HCT116 (cell line): ENCODE measurements around the gene KRT12. TPM values are rescaled to one million over a fixed set of nuclear protein-coding genes. Genes with fewer than 3 reads are reported as not detected.

ENCODE experiments used
- ATAC-seq: fragments of 200-7000 bp; cut with Tn5 transposase; 2 replicates; pipeline ENCODE4 v1.9.1; 2020; ENCODE audit warnings: mild to moderate bottlenecking, moderate library complexity
- BruUV-seq: library from RNA; stranded (reverse); fragments of 400-500 nt; replicated peaks from 2 replicates; lab custom pipeline; 2021; lab: Mats Ljungman, UMichigan
- CTCF ChIA-PET: fragments of 300-600 bp; sonication (Branson Sonifier 250); formaldehyde crosslinking; loops from one replicate; lab custom pipeline; 2021; ENCODE audit warnings: antibody characterized with exemption; lab: Charles Lee
- POLR2A ChIA-PET: fragments of 300-600, 350-600 bp; sonication (Branson Sonifier 250); formaldehyde crosslinking; loops from one replicate; lab custom pipeline; 2021; ENCODE audit warnings: antibody characterized with exemption; lab: Charles Lee
- RAD21 ChIA-PET, 2 experiments: fragments of 300-600 bp; sonication (Branson Sonifier 250); formaldehyde crosslinking; loops; one replicate each; lab custom pipeline; 2023; ENCODE audit warnings: low total read pairs in 2 of 2; ENCODE audit not compliant: uncharacterized antibody in 2 of 2, unreplicated experiment in 2 of 2, low non-redundant PET in 1 of 2; lab: Charles Lee
- DNase-seq: peaks from one replicate; pipeline ENCODE4 v3.0.0-alpha.2; 2010; ENCODE audit warnings: low read depth, low spot score
- H2AFZ ChIP-seq: fragments of 200-600 bp; shearing (Covaris generic), sonication (generic); 2 replicates; pipeline ENCODE4 v1.6.1; 2017; ENCODE audit warnings: low read depth, mixed run types, mixed read lengths, antibody characterized with exemption, low read length; ENCODE audit not compliant: poor library complexity, severe bottlenecking
- H3K27ac ChIP-seq: 2 replicates; pipeline ENCODE4 v1.5.1; 2012; ENCODE audit warnings: low read depth, low read length
- H3K27me3 ChIP-seq: fragments of 200-600 bp; sonication (generic); 2 replicates; pipeline ENCODE4 v1.6.1; 2016; ENCODE audit warnings: mixed run types, low read length, mixed read lengths; ENCODE audit not compliant: insufficient read depth
- H3K36me3 ChIP-seq, 2 experiments: fragments of 200-500 bp in 1 of 2; fragments of 200-600 bp in 1 of 2; sonication (Bioruptor generic) in 1 of 2; sonication (generic) in 1 of 2; 2 replicates each; pipeline versions ENCODE4 v1.5.1 to v1.6.1; 2014 to 2016; ENCODE audit warnings: low read length in 2 of 2, inconsistent platforms in 1 of 2, mixed read lengths in 1 of 2, mixed run types in 1 of 2; ENCODE audit not compliant: insufficient read depth in 2 of 2, control insufficient read depth in 1 of 2
- H3K4me1 ChIP-seq, 2 experiments: fragments of 200-600 bp in 1 of 2; sonication (generic) in 1 of 2; 2 replicates each; pipeline versions ENCODE4 v1.5.1 to v1.6.1; 2012 to 2017; ENCODE audit warnings: low read length in 2 of 2, inconsistent platforms in 1 of 2, mild to moderate bottlenecking in 1 of 2, mixed read lengths in 1 of 2, mixed run types in 1 of 2, moderate library complexity in 1 of 2; ENCODE audit not compliant: insufficient read depth in 2 of 2, control insufficient read depth in 1 of 2
- H3K4me2 ChIP-seq: fragments of 200-600 bp; sonication (generic); 2 replicates; pipeline ENCODE4 v1.6.1; 2017; ENCODE audit warnings: mixed run types, low read length, mixed read lengths
- H3K4me3 ChIP-seq, 2 experiments: fragments of 200-600 bp in 1 of 2; sonication (generic) in 1 of 2; replicated peaks in 1 of 2; 2 replicates each; pipeline ENCODE4 v1.5.1; 2011 to 2016; ENCODE audit warnings: low read length in 2 of 2, control low read depth in 1 of 2, low read depth in 1 of 2, mild to moderate bottlenecking in 1 of 2, mixed read lengths in 1 of 2, mixed run types in 1 of 2
- H3K79me2 ChIP-seq: fragments of 200-600 bp; sonication (generic); 2 replicates; pipeline ENCODE4 v1.6.1; 2017; ENCODE audit warnings: mild to moderate bottlenecking, mixed run types, low read length, moderate library complexity, mixed read lengths; ENCODE audit not compliant: insufficient read depth
- H3K9ac ChIP-seq: fragments of 200-600 bp; sonication (generic); 2 replicates; pipeline ENCODE4 v1.6.1; 2016; ENCODE audit warnings: low read length, mixed read lengths
- H3K9me2 ChIP-seq: fragments of 200-600 bp; sonication (generic), shearing (Covaris generic); 2 replicates; pipeline ENCODE4 v1.6.1; 2017; ENCODE audit warnings: mixed run types, mild to moderate bottlenecking, moderate library complexity; ENCODE audit not compliant: insufficient read depth
- H3K9me3 ChIP-seq, 2 experiments: fragments of 200-500 bp in 1 of 2; fragments of 200-600 bp in 1 of 2; sonication (Bioruptor generic) in 1 of 2; sonication (generic) in 1 of 2; 2 replicates each; pipeline ENCODE4 v1.6.1; 2014 to 2017; ENCODE audit warnings: low read length in 2 of 2, mixed read lengths in 2 of 2, inconsistent platforms in 1 of 2, low read depth in 1 of 2, mild to moderate bottlenecking in 1 of 2, mixed run types in 1 of 2, moderate library complexity in 1 of 2; ENCODE audit not compliant: control insufficient read depth in 1 of 2, insufficient read depth in 1 of 2
- H4K20me1 ChIP-seq: fragments of 200-600 bp; sonication (generic), shearing (Covaris generic); 2 replicates; pipeline ENCODE4 v1.6.1; 2017; ENCODE audit warnings: mixed run types, mild to moderate bottlenecking, moderate library complexity; ENCODE audit not compliant: insufficient read depth
- CBX3 ChIP-seq: IDR thresholded peaks from 2 replicates; pipeline ENCODE4 v1.6.1; 2012; ENCODE audit warnings: low read depth
- CEBPB ChIP-seq: IDR thresholded peaks from 2 replicates; pipeline ENCODE4 v1.6.1; 2012; ENCODE audit warnings: low read depth
- EGR1 ChIP-seq: IDR thresholded peaks from 2 replicates; pipeline ENCODE4 v1.6.1; 2012; ENCODE audit warnings: low read depth
- ELF1 ChIP-seq: IDR thresholded peaks from 2 replicates; pipeline ENCODE4 v1.6.1; 2012; ENCODE audit warnings: low read depth, borderline replicate concordance
- EZH2 ChIP-seq: fragments of 200-600 bp; sonication (generic); IDR thresholded peaks from 2 replicates; pipeline ENCODE4 v1.6.1; 2017; ENCODE audit warnings: antibody characterized with exemption, mixed run types
- FOSL1 ChIP-seq: IDR thresholded peaks from 2 replicates; pipeline ENCODE4 v1.6.1; 2012; ENCODE audit warnings: low read depth
- JUND ChIP-seq: IDR thresholded peaks from 2 replicates; pipeline ENCODE4 v1.6.1; 2012
- POLR2A ChIP-seq: IDR thresholded peaks from 2 replicates; pipeline ENCODE4 v1.7.0; 2011; ENCODE audit warnings: borderline replicate concordance; ENCODE audit not compliant: insufficient read depth, insufficient read length; ENCODE audit errors: extremely low read depth
- POLR2AphosphoS5 ChIP-seq: IDR thresholded peaks from 2 replicates; pipeline ENCODE4 v1.6.1; 2011; ENCODE audit warnings: mild to moderate bottlenecking, low read depth, low read length, moderate library complexity
- RAD21 ChIP-seq: IDR thresholded peaks from 2 replicates; pipeline ENCODE4 v1.6.1; 2012; ENCODE audit warnings: low read depth, mild to moderate bottlenecking
- SIN3A ChIP-seq: IDR thresholded peaks from 2 replicates; pipeline ENCODE4 v1.6.1; 2012; ENCODE audit warnings: low read depth
- SP1 ChIP-seq: IDR thresholded peaks from 2 replicates; pipeline ENCODE4 v1.6.1; 2012; ENCODE audit warnings: low read depth
- SRF ChIP-seq: IDR thresholded peaks from 2 replicates; pipeline ENCODE4 v1.6.1; 2012; ENCODE audit warnings: low read depth
- YY1 ChIP-seq: IDR thresholded peaks from 2 replicates; pipeline ENCODE4 v1.6.1; 2011; ENCODE audit warnings: low read length, low read depth, moderate library complexity, mild to moderate bottlenecking; ENCODE audit not compliant: insufficient replicate concordance; ENCODE audit errors: extremely low read depth
- ZNF274 ChIP-seq: fragments of 200-500 bp; sonication (Bioruptor generic); IDR thresholded peaks from 2 replicates; pipeline ENCODE4 v1.6.1; 2014; ENCODE audit warnings: mild to moderate bottlenecking, low read depth, low read length, inconsistent platforms
- intact Hi-C: fragments of 100-400 bp; cut with micrococcal nuclease; formaldehyde crosslinking; loops from 2 replicates; pipeline ENCODE4 v1.10.0; 2022
- total RNA-seq: library from RNA; stranded (reverse); gene quantifications from one replicate; pipeline ENCODE4 v1.2.1, GENCODE V29; 2021; ENCODE audit not compliant: unreplicated experiment
- TF ChIP-seq, protein P1 (sequence below), 3 experiments: fragments of 200-600 bp in 1 of 3; sonication (generic) in 1 of 3; IDR thresholded peaks in 2 of 3; conservative IDR thresholded peaks in 1 of 3; 2 replicates each; pipeline ENCODE4 v1.5.1; 2012 to 2017; ENCODE audit warnings: low read depth in 2 of 3, low read length in 2 of 3, antibody characterized with exemption in 1 of 3, borderline replicate concordance in 1 of 3, control low read depth in 1 of 3, mild to moderate bottlenecking in 1 of 3, mixed read lengths in 1 of 3, mixed run types in 1 of 3, moderate library complexity in 1 of 3; ENCODE audit not compliant: insufficient read depth in 1 of 3
- TF ChIP-seq, protein P2 (sequence below): IDR thresholded peaks from 2 replicates; pipeline ENCODE4 v1.6.1; 2012
- TF ChIP-seq, protein P3 (sequence below): IDR thresholded peaks from 2 replicates; pipeline ENCODE4 v1.6.1; 2012

KRT12 gene
- total RNA-seq, 1 experiment from 2014 or later = not detected

DNA sequence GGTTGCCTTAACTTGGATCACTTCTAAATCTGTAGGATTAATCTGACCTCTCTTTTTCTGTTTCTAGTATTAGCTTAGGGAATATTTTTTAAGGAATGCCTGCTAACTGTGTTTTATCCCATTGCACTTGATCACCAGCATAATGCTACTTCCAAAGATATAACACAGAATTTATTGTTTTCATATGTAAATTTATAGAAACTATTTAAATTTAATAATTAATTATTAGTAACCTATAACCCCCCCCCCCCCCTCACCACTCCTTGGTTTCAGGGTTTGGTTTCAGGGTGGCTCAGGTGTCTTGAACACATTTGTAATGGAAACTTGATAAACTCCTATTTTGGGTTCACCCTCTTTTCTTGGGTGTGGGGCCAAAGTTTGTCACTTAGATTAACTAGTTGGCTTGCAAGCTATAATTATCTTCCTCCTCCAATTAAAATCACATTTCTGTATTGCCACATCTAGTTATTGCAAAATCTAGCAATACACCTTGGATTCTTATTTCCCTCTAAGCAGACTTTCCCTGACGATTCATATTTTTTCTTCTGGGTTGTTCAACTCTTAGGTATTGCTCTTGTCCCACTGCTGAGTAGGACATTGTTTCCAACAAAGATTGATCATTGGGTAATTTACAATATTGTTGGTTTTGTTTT, 18.3 kb downstream of the KRT12 start:
- Histone ChIP-seq H3K79me2 (no peaks in the 10 kb centered on the region), H3K4me3 (no peak overlapping the region), H4K20me1 (no peaks in the 10 kb centered on the region), H3K4me2 (no peak overlapping the region), H2AFZ (no peak overlapping the region), H3K9me3 (no peaks in the 10 kb centered on the region), H3K9me2 (no peaks in the 10 kb centered on the region)
- ChIA-PET RAD21 (no interaction called here), POLR2A (no interaction called here)
- no peak for TF ChIP-seq SP1
- TF ChIP-seq POLR2AphosphoS5 = no peak
- TF ChIP-seq, protein P1, sequence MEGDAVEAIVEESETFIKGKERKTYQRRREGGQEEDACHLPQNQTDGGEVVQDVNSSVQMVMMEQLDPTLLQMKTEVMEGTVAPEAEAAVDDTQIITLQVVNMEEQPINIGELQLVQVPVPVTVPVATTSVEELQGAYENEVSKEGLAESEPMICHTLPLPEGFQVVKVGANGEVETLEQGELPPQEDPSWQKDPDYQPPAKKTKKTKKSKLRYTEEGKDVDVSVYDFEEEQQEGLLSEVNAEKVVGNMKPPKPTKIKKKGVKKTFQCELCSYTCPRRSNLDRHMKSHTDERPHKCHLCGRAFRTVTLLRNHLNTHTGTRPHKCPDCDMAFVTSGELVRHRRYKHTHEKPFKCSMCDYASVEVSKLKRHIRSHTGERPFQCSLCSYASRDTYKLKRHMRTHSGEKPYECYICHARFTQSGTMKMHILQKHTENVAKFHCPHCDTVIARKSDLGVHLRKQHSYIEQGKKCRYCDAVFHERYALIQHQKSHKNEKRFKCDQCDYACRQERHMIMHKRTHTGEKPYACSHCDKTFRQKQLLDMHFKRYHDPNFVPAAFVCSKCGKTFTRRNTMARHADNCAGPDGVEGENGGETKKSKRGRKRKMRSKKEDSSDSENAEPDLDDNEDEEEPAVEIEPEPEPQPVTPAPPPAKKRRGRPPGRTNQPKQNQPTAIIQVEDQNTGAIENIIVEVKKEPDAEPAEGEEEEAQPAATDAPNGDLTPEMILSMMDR (IDR thresholded peaks at IDR 0.05 in 2 of 3, conservative IDR thresholded peaks at IDR 0.05 in 1 of 3; ENCODE audit: borderline replicate concordance in 1 of 3, insufficient read depth in 1 of 3, low read depth in 2 of 3, low read length in 2 of 3) = no peak
- no peak for TF ChIP-seq EGR1
- TF ChIP-seq, protein P2, sequence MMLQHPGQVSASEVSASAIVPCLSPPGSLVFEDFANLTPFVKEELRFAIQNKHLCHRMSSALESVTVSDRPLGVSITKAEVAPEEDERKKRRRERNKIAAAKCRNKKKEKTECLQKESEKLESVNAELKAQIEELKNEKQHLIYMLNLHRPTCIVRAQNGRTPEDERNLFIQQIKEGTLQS = no peak
- no peak for TF ChIP-seq ELF1
- TF ChIP-seq EZH2 = no peak
- no peak for TF ChIP-seq CEBPB
- no peak for TF ChIP-seq CBX3
- TF ChIP-seq SIN3A = no peak
- TF ChIP-seq FOSL1 = no peak
- TF ChIP-seq RAD21 = no peak
- TF ChIP-seq, protein P3, sequence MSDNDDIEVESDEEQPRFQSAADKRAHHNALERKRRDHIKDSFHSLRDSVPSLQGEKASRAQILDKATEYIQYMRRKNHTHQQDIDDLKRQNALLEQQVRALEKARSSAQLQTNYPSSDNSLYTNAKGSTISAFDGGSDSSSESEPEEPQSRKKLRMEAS = no peak
- no peak for TF ChIP-seq JUND
- TF ChIP-seq YY1 = no peak
- no peak for TF ChIP-seq POLR2A
- TF ChIP-seq SRF = no peak
- TF ChIP-seq ZNF274 = no peak
- TF ChIP-seq, all 23 proteins: peak for 0
- intact Hi-C loops = no loop called here
- no peak for ATAC-seq
- DNase-seq = no peak
- CTCF ChIA-PET = no interaction called here
- Histone ChIP-seq H3K36me3 (no peaks in the 10 kb centered on the region), H3K4me1 (peaks cover 0 to 20% of the 10 kb centered on the region in 2 experiments; a peak in 2 of 4 replicates), H3K9ac (no peak overlapping the region), H3K27ac (no peak overlapping the region), H3K27me3 (no peaks in the 10 kb centered on the region)
- no TSS peak for BruUV-seq
